HG03175 (cell line): ENCODE results near the gene TDRD3.

Experiments
- ATAC-seq: cut with Tn5 transposase; IDR thresholded peaks from one replicate; pipeline ENCODE4 v1.9.1; 2021; ENCODE audit warnings: mild to moderate bottlenecking, moderate library complexity; ENCODE audit not compliant: unreplicated experiment

TDRD3 gene

GRCh38 chr13:60448907-60449510 lies 52.0 kb downstream of the TDRD3 start:
- peak; percentile 87 for ATAC-seq

DNA sequence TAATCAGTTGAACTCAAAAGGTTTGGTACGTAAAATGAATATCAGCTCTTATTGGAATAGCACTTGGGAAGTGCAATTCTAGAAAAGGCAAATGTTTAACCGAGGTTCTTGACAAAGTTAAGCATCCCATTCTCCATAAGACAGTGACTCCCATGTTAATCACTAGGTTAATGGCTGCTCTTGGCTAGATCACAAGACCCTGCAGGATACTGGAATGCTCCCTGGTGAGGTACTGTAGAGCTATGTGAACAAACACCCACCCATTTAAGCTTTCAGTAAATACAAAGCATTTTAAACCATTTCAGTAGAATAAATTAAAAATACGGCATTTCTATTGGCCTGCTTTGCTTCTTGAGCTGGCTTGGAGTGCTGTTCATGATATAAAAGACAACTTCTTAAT lies 56.5 kb downstream of the TDRD3 start:
- no peak for ATAC-seq

- no peak for ATAC-seq
Observed at GRCh38 chr13:60454425-60454824, 57.4 kb downstream of the TDRD3 start.

DNA sequence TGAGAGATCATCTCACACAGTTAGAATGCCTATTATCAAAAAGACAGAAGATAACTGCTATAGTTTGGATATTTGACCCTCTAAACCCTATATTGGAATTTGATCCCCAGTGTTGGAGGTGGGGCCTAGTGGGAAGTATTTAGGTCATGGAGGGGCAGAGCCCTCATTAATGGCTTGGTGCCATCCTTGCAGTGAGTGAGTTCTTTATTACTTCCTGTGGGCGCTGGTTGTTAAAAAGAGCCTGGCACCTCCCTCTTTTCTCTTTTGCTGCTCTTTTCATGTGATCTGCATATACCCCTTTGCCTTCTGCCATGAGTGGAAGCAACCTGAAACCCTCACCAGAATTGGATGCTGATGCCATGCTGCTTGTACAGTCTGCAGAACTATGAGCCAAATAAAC lies 66.8 kb downstream of the TDRD3 start:
- ATAC-seq, result no peak

DNA sequence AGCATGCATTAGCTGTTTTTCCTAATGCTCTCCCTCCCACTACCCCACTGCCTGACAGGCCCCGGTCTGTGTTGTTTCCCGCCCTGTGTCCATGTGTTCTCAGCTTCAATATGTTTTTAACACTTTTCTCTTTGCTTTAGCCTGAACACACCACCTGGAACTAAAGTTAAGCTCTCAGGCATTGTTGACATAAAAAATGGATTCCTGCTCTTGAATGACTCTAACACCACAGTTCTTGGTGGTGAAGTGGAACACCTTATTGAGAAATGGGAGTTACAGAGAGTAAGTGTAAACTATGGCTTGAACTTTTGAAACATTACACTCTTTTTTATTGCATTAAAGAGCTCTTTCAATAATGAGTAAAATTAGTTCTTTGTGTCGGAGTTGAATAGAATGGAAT lies 70.1 kb downstream of the TDRD3 start:
- no peak for ATAC-seq

DNA sequence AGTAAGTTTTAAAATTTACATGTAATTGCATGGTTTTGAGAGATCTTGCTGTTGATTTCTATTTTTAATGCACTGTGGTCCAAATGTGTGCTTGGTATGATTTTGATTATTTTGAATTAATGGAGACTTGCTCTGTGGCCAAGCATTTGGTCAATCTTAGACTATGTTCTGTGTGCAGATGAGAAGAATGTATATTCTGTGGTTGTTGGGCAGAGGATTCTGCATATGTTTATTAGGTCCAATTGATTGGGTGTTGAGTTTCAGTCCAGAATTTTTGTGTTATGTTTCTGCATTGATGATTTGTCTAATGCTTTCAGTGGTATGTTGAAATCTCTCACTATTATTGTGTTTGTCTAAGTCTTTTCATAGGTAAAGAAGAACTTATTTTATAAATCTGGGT lies 82.3 kb downstream of the TDRD3 start:
- ATAC-seq, result no peak

DNA sequence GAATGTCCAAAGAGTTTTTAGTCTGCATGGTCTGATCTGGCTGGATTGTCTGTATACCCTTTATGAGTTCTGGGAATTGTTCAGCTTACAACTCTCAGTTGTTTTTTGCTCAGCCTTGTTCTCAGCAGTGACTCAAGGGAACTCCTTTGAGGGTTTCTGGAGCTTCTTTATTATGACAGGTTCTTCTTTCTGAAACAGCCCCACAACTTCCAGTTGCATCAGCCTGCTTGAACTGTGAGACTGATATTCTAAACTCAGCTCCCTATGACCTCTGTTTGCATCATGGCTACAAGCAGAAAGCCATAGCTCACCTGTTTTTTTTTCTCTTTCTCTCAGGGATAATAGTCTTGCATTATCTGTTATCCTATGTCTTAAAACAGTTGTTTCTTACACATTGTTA lies 85.0 kb downstream of the TDRD3 start:
- no peak for ATAC-seq

- ATAC-seq, result no peak
Observed at GRCh38 chr13:60484865-60485264, 87.8 kb downstream of the TDRD3 start.

- no peak for ATAC-seq
Observed at GRCh38 chr13:60491531-60491930, 94.5 kb downstream of the TDRD3 start.

GRCh38 chr13:60492187-60492586 lies 95.2 kb downstream of the TDRD3 start:
- ATAC-seq, result no peak

DNA sequence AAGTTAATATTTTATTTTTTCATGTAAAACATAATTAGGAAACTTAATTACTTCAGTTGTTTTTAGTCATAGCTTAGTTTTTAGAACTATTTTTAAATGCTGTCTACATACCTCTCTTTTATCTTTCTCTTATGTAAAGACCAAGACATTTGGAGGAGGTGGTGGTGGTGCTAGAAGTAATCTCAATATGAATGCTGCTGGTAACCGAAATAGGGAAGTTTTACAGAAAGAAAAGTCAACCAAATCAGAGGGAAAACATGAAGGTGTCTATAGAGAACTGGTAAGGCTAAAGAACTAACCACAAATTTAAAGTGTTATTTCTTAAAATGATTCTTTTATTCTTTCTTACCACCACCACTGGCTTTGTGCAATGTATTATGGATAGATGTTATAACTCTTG lies 97.3 kb downstream of the TDRD3 start:
- no peak for ATAC-seq

DNA sequence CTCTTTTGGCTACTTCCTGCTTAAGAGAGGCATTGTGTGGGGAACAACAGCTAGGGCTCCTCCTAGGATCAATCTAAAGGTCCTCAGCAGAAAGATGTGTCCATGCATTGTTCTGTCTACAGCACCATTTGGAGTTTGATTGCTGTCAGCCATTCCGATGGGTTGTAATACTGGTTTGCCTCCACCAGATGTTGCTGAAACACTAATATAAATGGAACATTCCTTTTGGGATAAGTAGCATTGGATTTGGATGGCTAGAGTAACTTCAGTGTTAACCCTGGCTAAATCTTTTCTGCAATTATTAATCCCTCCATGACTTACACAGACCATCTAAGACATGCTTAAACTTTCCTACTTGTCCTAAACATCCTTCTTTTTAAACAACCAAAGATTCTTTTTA lies 104.2 kb downstream of the TDRD3 start:
- no peak for ATAC-seq

DNA sequence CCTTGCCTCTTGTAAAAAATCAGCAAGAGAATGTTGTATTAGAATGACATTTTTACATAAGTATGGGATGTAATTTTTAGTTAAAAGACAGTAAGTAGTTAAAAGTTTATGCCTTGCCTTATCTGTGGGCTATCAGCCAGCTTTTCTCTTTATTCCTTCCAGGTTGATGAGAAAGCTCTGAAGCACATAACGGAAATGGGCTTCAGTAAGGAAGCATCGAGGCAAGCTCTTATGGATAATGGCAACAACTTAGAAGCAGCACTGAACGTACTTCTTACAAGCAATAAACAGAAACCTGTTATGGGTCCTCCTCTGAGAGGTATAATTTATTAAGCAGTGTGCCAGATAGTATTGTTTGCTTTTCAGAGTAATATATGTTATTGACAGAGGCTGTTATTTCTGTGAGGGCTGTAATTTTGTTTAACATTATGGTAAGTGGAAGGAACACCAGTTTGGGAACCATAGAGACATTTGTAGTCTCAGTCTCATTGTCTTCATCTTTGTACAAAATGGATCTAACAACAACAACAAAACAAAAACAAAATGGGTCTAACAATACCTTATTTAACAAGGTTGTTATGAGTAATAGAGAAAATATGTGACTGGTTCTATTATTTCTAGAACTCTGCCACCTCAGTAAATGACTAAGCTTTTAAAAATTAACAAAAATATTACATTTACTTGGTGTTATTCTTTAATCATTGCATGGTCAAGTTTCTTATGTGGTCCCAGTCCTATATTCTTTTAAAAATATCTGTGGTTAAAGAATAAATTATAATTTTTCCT lies 112.8 kb downstream of the TDRD3 start:
- no peak for ATAC-seq

DNA sequence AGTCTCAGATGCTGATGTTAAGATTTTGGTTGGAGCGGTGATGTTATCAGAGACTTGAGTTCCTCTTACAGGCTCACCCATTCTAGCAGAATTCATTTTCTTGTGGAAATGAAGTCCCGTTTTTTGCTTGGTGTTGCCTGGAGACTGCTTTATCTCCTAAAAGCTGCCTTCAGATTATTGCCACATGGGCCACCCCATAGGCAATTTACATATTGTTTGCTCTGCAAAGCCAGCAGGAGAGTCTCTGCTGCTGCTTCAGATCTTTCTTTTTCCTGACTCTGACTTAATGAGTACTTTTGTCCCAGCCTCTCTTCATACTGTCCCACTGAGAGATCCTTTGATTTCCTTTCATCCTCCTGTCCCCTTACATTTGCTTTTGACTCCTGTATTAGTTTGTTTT lies 114.6 kb downstream of the TDRD3 start:
- no peak for ATAC-seq

GRCh38 chr13:60514891-60515290 lies 117.9 kb downstream of the TDRD3 start:
- ATAC-seq, result no peak

DNA sequence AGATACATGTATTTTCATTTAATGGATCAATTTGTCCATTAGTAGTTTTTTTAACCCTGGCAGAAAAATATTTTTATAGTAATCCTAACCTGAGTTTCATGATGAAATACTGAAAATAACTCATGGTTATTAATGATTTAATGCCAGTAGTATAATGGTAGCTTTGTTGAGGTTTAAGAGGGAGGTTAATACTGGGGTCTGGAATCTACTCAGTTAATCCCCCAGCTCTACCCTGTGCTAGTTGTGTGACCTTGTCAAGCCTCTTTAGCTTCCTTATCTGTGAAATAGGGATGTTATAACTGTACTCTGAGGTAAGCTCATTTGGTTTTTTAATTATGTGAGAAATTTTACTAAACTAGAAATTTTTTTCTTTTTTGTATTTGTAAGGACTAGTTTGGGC lies 122.5 kb downstream of the TDRD3 start:
- no peak for ATAC-seq

GRCh38 chr13:60520902-60521569 lies 124.0 kb downstream of the TDRD3 start:
- no peak for ATAC-seq

- no peak for ATAC-seq
Observed at GRCh38 chr13:60538566-60538965, 141.5 kb downstream of the TDRD3 start.

DNA sequence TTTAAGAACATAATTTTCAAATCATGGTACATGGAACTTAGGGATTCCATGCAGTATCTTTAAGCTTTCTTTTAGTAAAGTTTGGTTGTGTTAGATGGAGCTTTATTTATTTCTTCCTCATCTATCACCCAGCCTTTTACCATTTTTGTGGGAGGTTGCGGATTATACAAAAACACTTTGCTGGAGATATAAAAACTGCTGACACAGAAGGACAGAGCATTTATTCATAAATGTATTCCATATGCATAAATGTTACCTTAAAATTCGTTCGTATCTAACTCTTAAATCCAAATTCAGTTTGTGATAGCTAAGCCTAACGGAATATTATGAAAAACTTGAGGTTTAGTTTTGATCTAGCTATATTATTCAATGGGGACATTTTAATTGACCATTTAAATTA lies 143.3 kb downstream of the TDRD3 start:
- ATAC-seq, result no peak

DNA sequence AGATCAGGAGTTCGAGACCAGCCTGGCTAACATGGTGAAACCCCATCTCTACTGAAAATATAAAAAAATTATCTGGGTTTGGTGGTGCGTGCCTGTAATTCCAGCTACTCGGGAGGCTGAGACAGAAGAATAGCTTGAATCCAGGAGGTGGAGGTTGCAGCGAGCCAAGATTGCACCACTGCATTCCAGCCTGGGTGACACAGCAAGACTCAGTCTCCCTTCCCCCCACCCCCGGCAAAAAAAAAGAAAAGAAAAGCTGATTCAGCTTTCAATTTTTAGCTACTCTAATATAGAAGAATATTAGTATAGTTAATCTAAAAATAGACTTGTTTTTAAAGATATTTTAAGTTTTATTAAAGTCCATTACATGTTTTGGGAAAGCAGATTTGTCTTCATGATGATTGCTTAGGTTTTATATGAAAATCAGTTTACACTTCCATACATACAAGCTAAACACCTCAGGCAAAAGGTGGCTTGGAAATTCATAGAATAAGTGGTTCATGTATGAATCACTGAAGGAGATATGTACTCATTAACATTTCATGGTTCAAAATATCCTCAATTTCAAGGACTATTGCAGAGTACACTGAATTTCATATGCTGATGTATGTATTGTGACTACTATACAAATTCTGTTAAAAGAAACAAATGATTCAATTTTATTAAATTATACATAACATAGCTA lies 165.2 kb downstream of the TDRD3 start:
- no peak for ATAC-seq

DNA sequence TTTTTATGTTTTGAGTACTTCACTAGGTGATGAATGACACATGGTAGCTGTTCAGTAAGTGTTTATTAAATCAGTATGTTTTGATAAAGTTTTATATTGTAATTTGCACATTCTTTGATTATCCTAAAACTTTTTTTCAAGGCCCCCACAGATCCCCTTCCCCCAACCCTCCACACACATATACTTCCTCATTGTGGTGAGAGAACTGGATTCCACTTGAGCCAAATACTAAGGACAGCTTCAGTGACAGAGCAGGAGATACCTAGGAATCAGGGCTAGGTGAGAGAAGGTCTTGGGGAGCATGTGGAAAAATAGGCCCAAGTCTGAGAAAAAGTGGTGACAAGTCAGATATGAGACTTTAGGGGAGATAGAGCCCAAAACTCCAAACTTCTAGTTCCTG lies 174.6 kb downstream of the TDRD3 start:
- no peak for ATAC-seq
